Hepatocyte (in vitro differentiated cells): ENCODE measurements around the gene SUPT7L.

Source experiments
- EZH2 ChIP-seq: fragments of 200-600 bp; sonication (generic); IDR thresholded peaks from 2 replicates; pipeline ENCODE4 v1.6.1; 2016; ENCODE audit warnings: antibody characterized with exemption, mild to moderate bottlenecking, borderline replicate concordance
- EZH2phosphoT487 ChIP-seq: fragments of 200-600 bp; sonication (generic); IDR thresholded peaks from one replicate; pipeline ENCODE4 v1.6.1; 2018; ENCODE audit warnings: antibody characterized with exemption, mild to moderate bottlenecking, low read depth, moderate library complexity; ENCODE audit not compliant: unreplicated experiment, severe bottlenecking
- TF ChIP-seq, protein P1 (sequence below): fragments of 200-600 bp; sonication (generic); IDR thresholded peaks from 2 replicates; pipeline ENCODE4 v1.5.1; 2016; ENCODE audit warnings: antibody characterized with exemption, mild to moderate bottlenecking; ENCODE audit not compliant: poor library complexity

GRCh38 chr2:27681841-27682240 is 18.4 kb upstream of the SUPT7L start:
- TF ChIP-seq, protein P1, sequence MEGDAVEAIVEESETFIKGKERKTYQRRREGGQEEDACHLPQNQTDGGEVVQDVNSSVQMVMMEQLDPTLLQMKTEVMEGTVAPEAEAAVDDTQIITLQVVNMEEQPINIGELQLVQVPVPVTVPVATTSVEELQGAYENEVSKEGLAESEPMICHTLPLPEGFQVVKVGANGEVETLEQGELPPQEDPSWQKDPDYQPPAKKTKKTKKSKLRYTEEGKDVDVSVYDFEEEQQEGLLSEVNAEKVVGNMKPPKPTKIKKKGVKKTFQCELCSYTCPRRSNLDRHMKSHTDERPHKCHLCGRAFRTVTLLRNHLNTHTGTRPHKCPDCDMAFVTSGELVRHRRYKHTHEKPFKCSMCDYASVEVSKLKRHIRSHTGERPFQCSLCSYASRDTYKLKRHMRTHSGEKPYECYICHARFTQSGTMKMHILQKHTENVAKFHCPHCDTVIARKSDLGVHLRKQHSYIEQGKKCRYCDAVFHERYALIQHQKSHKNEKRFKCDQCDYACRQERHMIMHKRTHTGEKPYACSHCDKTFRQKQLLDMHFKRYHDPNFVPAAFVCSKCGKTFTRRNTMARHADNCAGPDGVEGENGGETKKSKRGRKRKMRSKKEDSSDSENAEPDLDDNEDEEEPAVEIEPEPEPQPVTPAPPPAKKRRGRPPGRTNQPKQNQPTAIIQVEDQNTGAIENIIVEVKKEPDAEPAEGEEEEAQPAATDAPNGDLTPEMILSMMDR = no peak
- TF ChIP-seq EZH2 (no peak), EZH2phosphoT487 (no peak)
